ENCODE results near the gene ZSCAN32.

The ZSCAN32 gene

GRCh38 chr16:3356118-3356517 lies 44.7 kb downstream of the ZSCAN32 start:
- DNase-seq: no peak

GRCh38 chr16:3355589-3355988 lies 45.2 kb downstream of the ZSCAN32 start, which contains the start of gene OR2C1:
TSS of gene OR2C1 (plus strand) at chr16:3355889. CDS start at chr16:3355941, 52 bp downstream.
- no peak for DNase-seq

GRCh38 chr16:3349175-3349574 lies 51.6 kb downstream of the ZSCAN32 start:
- DNase-seq: no peak

GRCh38 chr16:3348547-3349167 lies 52.1 kb downstream of the ZSCAN32 start:
- DNase-seq: no peak

- DNase-seq: no peak
These were observed 53.2 kb downstream of the ZSCAN32 start for GRCh38 chr16:3347586-3347985.

- DNase-seq: no peak
These were observed 54.8 kb downstream of the ZSCAN32 start for GRCh38 chr16:3346041-3346440.

Data from activated CD4-positive, alpha-beta T cell treated with anti-CD3 and anti-CD28 coated beads, Interleukin-10, Interleukin-2, amounts not matched to agents 100 ng/mL and 50 ng/mL, durations not matched to agents 16 hours and 8 hours (primary cell).